ENCODE results near the gene SPNS3. TPM values are rescaled to one million over a fixed set of nuclear protein-coding genes. Genes with fewer than 3 reads are reported as not detected.

Gene SPNS3
- total RNA-seq, 2 experiments from 2014 or later = 51.2 to 54.6 TPM

DNA sequence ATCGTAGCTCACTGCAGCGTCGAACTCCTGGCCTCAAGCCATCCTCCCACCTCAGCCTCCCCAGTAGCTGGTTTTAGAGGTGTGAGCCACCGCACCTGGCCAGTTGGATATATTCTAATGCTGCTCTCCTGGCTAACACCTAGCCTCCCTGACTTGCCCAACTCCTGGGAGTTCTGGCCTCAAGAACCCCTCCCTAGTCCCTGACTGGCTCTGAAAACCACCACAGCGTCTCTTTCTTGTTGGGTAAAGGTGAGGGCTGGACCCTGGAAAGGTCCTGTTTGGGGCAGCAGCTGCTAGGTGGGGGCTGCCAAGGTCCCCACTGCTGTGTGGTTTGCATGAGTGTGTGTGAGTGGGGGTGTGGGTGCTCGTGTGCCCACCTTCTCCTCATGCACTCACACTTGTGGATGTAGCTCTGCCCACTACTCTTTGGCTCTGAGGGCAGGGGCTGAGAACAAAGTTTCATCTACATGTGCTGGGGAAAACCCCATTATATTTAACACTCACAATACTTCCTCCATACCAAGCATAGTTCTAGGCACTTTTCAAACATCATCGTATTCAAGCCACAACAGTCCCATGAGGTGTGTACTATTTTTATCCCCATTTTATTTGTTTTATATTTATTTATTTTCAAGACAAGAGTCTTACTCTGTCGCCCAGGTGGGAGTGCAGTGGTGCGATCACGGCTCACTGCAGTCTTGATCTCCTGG is 7.1 kb upstream of the SPNS3 start:
- DNase-seq (ENCODE audit: low spot score) = peak; percentile 34
- Histone ChIP-seq H3K79me2 (ENCODE audit: insufficient read depth, low read depth, low read length) (no peaks in the 10 kb centered on the region), H3K4me1 (ENCODE audit: insufficient read depth, low read length, poor library complexity, severe bottlenecking) (peaks cover 50% of the 10 kb centered on the region), H3K27ac (ENCODE audit: low read depth, low read length, poor library complexity, severe bottlenecking) (peak overlapping the region; percentile 29), H2AFZ (ENCODE audit: low read length) (peak overlapping the region; percentile 73), H4K20me1 (ENCODE audit: insufficient read depth, low read length) (no peaks in the 10 kb centered on the region), H3K36me3 (ENCODE audit: insufficient read depth, low read length) (no peaks in the 10 kb centered on the region), H3K9me2 (ENCODE audit: insufficient read depth, low read length) (no peaks in the 10 kb centered on the region), H3K4me2 (ENCODE audit: low read length) (peak overlapping the region; percentile 49), H3K9me3 (ENCODE audit: low read length) (no peaks in the 10 kb centered on the region), H3K4me3 (ENCODE audit: low read depth, low read length, poor library complexity, severe bottlenecking) (no peak overlapping the region)
- intact Hi-C loops (cut with micrococcal nuclease; ENCODE audit: unreplicated experiment) = no loop called here
- no TSS peak for BruUV-seq (replicated peaks)
- POLR2A ChIA-PET = interaction anchor here (0.5 to 1.4 kb wide), 7 partner anchors 11 to 527 kb away, joined by 3 read pairs; partner anchors contain the start of gene PLD2
- TF ChIP-seq CTCF (conservative IDR thresholded peaks at IDR 0.05; ENCODE audit: low read length) (no peak), EZH2phosphoT487 (IDR thresholded peaks at IDR 0.05; ENCODE audit: borderline replicate concordance, low read depth, low read length) (no peak)
- CTCF ChIA-PET (ENCODE audit: unreplicated experiment) = no interaction called here

- intact Hi-C loops (cut with micrococcal nuclease; ENCODE audit: unreplicated experiment) = no loop called here
- BruUV-seq (replicated peaks) = no TSS peak
- ChIA-PET POLR2A (no interaction called here), CTCF (ENCODE audit: unreplicated experiment) (no interaction called here)
- H3K4me2 ChIP-seq (ENCODE audit: low read length) = no peak overlapping the region; the same call in 1 of the 2 replicates
- no peaks in the 10 kb centered on the region for H4K20me1 ChIP-seq (ENCODE audit: insufficient read depth, low read length)
- H3K79me2 ChIP-seq (ENCODE audit: insufficient read depth, low read depth, low read length) = no peaks in the 10 kb centered on the region
- H2AFZ ChIP-seq (ENCODE audit: low read length) = peak overlapping the region; percentile 38; the same call in 1 of the 2 replicates
- peak overlapping the region; percentile 29 for H3K27ac ChIP-seq (ENCODE audit: low read depth, low read length, poor library complexity, severe bottlenecking)
- peaks cover 49% of the 10 kb centered on the region for H3K4me1 ChIP-seq (ENCODE audit: insufficient read depth, low read length, poor library complexity, severe bottlenecking)
- H3K9me2 ChIP-seq (ENCODE audit: insufficient read depth, low read length) = no peaks in the 10 kb centered on the region
- H3K9me3 ChIP-seq (ENCODE audit: low read length) = no peaks in the 10 kb centered on the region
- DNase-seq (ENCODE audit: low spot score) = peak; percentile 54
- H3K36me3 ChIP-seq (ENCODE audit: insufficient read depth, low read length) = no peaks in the 10 kb centered on the region
- no peak for TF ChIP-seq EZH2phosphoT487 (IDR thresholded peaks at IDR 0.05; ENCODE audit: borderline replicate concordance, low read depth, low read length)
- no peak overlapping the region for H3K4me3 ChIP-seq (ENCODE audit: low read depth, low read length, poor library complexity, severe bottlenecking)
Measured at GRCh38 chr17:4427505-4427904, 6.2 kb upstream of the SPNS3 start.

DNA sequence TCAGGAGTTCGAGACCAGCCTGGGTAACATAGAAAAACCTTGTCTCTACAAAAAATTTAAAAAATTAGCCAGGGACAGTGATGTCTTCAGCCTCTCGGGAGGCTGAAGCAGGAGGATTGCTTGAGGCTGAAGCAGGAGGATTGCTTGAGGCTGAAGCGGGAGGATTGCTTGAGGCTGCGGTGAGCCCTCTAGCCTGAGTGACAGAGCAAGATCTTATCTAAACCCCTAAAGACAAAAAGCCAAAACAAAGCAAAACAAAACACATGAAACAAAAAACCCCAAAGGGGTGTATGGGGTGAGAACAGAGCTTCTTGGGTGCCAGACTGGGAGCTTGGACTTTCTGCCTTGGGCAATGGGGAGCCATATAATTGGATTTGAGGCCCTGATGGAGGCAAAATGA is 2.6 kb downstream of the SPNS3 start:
- BruUV-seq (replicated peaks) = no TSS peak
- peaks cover 56% of the 10 kb centered on the region for H3K4me1 ChIP-seq (ENCODE audit: insufficient read depth, low read length, poor library complexity, severe bottlenecking)
- TF ChIP-seq CTCF (conservative IDR thresholded peaks at IDR 0.05; ENCODE audit: low read length) (no peak), EZH2phosphoT487 (IDR thresholded peaks at IDR 0.05; ENCODE audit: borderline replicate concordance, low read depth, low read length) (no peak)
- no peak for DNase-seq (ENCODE audit: low spot score)
- H3K9me3 ChIP-seq (ENCODE audit: low read length) = no peaks in the 10 kb centered on the region
- H2AFZ ChIP-seq (ENCODE audit: low read length) = no peak overlapping the region
- peak overlapping the region; percentile 67 for H3K4me2 ChIP-seq (ENCODE audit: low read length)
- peaks cover 4% of the 10 kb centered on the region; the same call in 1 of the 2 replicates for H3K79me2 ChIP-seq (ENCODE audit: insufficient read depth, low read depth, low read length)
- no peaks in the 10 kb centered on the region for H4K20me1 ChIP-seq (ENCODE audit: insufficient read depth, low read length)
- ChIA-PET POLR2A (interaction anchor here (0.8 to 2.1 kb wide), 4 partner anchors 8 to 85 kb away, joined by 3 to 15 read pairs (median 4); no protein-coding TSS in a partner anchor), CTCF (ENCODE audit: unreplicated experiment) (no interaction called here)
- H3K9me2 ChIP-seq (ENCODE audit: insufficient read depth, low read length) = no peaks in the 10 kb centered on the region
- peak overlapping the region; percentile 72 for H3K27ac ChIP-seq (ENCODE audit: low read depth, low read length, poor library complexity, severe bottlenecking)
- peaks cover 4% of the 10 kb centered on the region; the same call in 1 of the 2 replicates for H3K36me3 ChIP-seq (ENCODE audit: insufficient read depth, low read length)
- peak overlapping the region; percentile 48 for H3K4me3 ChIP-seq (ENCODE audit: low read depth, low read length, poor library complexity, severe bottlenecking)
- intact Hi-C loops (cut with micrococcal nuclease; ENCODE audit: unreplicated experiment) = no loop called here

All from OCI-LY7 (cell line).